K562 (cell line): ENCODE measurements around the gene ZDHHC12. TPM values are rescaled to one million over a fixed set of nuclear protein-coding genes. Genes with fewer than 3 reads are reported as not detected.

Experiments used
- NONO ChIP-seq, 2 experiments: fragments of 200-400 bp in 1 of 2; fragments of 450-650 bp in 1 of 2; formaldehyde crosslinking in 1 of 2; IDR thresholded peaks; 2 replicates each; pipeline ENCODE4 v1.6.1; 2017; ENCODE audit warnings: low read depth in 2 of 2, mild to moderate bottlenecking in 2 of 2, moderate library complexity in 2 of 2, low read length in 1 of 2
- PCBP1 ChIP-seq: fragments of 200-400 bp; formaldehyde crosslinking; IDR thresholded peaks from 2 replicates; pipeline ENCODE4 v1.6.1; 2018; ENCODE audit warnings: mild to moderate bottlenecking, low read depth, low read length; ENCODE audit not compliant: poor library complexity, severe bottlenecking
- SIN3A ChIP-seq, 2 experiments: fragments of 150-350 bp in 1 of 2; IDR thresholded peaks; 2 replicates each; pipeline ENCODE4 v1.6.1; 2011 to 2016; ENCODE audit warnings: borderline replicate concordance in 2 of 2, low read depth in 2 of 2, low read length in 2 of 2, mild to moderate bottlenecking in 2 of 2, moderate library complexity in 2 of 2; ENCODE audit not compliant: control insufficient read depth in 1 of 2
- TAF1 ChIP-seq: IDR thresholded peaks from 2 replicates; pipeline ENCODE4 v1.6.1; 2011; ENCODE audit warnings: mild to moderate bottlenecking, low read length, moderate library complexity; ENCODE audit not compliant: insufficient read depth, control insufficient read depth, severe bottlenecking; ENCODE audit errors: extremely low read depth
- YY1 ChIP-seq, 3 experiments: IDR thresholded peaks; 2 replicates each; pipeline ENCODE4 v1.6.1; 2011; ENCODE audit warnings: low read length in 2 of 3, mild to moderate bottlenecking in 2 of 3, moderate library complexity in 2 of 3, borderline replicate concordance in 1 of 3, control low read depth in 1 of 3, low read depth in 1 of 3; ENCODE audit not compliant: insufficient read depth in 3 of 3, insufficient replicate concordance in 2 of 3, control insufficient read depth in 1 of 3, insufficient read length in 1 of 3; ENCODE audit errors: extremely low read depth in 1 of 3
- polyA plus RNA-seq, 8 experiments: library from polyadenylated mRNA; depleted of rRNA in 4 of 8; stranded (reverse) in 5 of 8; unstranded in 3 of 8; fragments of >200 nt; fragmentation: Nextera tagmentation in 2 of 8; fragmentation: Illumina TruSeq in 1 of 8; extraction: Ambion mirVana in 2 of 8; extraction: Trizol in 1 of 8; gene quantifications; 2 replicates each; pipeline versions ENCODE4 v1.2.1 to v1.2.3, GENCODE V29; 2011 to 2014; ENCODE audit warnings: inconsistent platforms in 1 of 8, missing spikeins in 1 of 8
- total RNA-seq, 7 experiments: library from RNA; depleted of rRNA in 6 of 7; stranded (reverse); fragments of >200 nt in 6 of 7; fragmentation: Illumina TruSeq in 2 of 7; extraction: Trizol in 2 of 7; gene quantifications; 2 replicates each; pipeline versions ENCODE4 v1.2.1 to v1.2.3, GENCODE V29; 2011 to 2021; ENCODE audit warnings: low replicate concordance in 1 of 7
- TF ChIP-seq, protein P1 (sequence below), 2 experiments: fragments of 150-350 bp in 1 of 2; IDR thresholded peaks; 2 replicates each; pipeline ENCODE4 v1.6.1; 2012 to 2016; ENCODE audit warnings: low read depth in 2 of 2, low read length in 2 of 2, mild to moderate bottlenecking in 1 of 2, moderate library complexity in 1 of 2
- TF ChIP-seq, protein P2 (sequence below), 2 experiments: fragments of 450-650 bp; formaldehyde crosslinking in 1 of 2; IDR thresholded peaks; 2 replicates each; pipeline versions ENCODE4 v1.4.0 to v1.6.1; 2014 to 2020; ENCODE audit warnings: mild to moderate bottlenecking in 2 of 2, borderline replicate concordance in 1 of 2, low read depth in 1 of 2
- TF ChIP-seq, protein P3 (sequence below): sonication (generic); formaldehyde crosslinking; IDR thresholded peaks from 2 replicates; pipeline ENCODE4 v1.8.1; 2023; ENCODE audit warnings: mild to moderate bottlenecking, missing genetic modification reagents

Gene ZDHHC12
- total and polyA plus RNA-seq, 9 of the 15 experiments (the other 6 are each of a cell fraction or from before 2014, with no cell fraction given), result 0.21 to 38.0 (median 13.8) TPM

DNA sequence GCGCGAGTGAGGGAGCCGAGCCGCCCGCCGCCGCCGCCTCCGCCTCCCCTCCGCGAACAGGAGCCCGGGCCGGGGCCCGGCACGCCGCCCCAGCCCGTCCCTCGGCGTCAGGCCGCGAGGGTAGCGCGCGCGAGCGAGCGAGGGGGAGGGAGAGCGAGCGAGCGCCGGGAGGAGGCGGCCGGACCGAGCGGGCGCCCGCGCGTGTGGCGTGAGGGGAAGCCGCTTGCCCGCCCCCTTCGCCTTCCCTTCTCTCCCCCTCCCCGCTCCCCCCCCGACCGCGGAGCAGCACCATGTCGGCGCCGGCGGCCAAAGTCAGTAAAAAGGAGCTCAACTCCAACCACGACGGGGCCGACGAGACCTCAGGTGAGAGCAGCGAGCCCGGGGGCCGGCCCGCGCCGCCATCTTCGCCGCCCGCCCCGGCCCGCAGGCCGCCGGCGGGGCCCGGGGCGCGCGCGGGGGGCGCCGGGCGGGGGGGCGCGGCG lies 34.6 kb downstream of the ZDHHC12 start (continued):
- TF ChIP-seq, protein P1, sequence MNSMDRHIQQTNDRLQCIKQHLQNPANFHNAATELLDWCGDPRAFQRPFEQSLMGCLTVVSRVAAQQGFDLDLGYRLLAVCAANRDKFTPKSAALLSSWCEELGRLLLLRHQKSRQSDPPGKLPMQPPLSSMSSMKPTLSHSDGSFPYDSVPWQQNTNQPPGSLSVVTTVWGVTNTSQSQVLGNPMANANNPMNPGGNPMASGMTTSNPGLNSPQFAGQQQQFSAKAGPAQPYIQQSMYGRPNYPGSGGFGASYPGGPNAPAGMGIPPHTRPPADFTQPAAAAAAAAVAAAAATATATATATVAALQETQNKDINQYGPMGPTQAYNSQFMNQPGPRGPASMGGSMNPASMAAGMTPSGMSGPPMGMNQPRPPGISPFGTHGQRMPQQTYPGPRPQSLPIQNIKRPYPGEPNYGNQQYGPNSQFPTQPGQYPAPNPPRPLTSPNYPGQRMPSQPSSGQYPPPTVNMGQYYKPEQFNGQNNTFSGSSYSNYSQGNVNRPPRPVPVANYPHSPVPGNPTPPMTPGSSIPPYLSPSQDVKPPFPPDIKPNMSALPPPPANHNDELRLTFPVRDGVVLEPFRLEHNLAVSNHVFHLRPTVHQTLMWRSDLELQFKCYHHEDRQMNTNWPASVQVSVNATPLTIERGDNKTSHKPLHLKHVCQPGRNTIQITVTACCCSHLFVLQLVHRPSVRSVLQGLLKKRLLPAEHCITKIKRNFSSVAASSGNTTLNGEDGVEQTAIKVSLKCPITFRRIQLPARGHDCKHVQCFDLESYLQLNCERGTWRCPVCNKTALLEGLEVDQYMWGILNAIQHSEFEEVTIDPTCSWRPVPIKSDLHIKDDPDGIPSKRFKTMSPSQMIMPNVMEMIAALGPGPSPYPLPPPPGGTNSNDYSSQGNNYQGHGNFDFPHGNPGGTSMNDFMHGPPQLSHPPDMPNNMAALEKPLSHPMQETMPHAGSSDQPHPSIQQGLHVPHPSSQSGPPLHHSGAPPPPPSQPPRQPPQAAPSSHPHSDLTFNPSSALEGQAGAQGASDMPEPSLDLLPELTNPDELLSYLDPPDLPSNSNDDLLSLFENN (IDR thresholded peaks at IDR 0.05; ENCODE audit: low read depth in 2 of 2, low read length in 2 of 2), result 0 out of 4 replicates have a peak, but pooled peaks of 1 of the 2 experiments have one; percentile 6
- TF ChIP-seq YY1 (IDR thresholded peaks at IDR 0.05; ENCODE audit: borderline replicate concordance in 1 of 3, control insufficient read depth in 1 of 3, extremely low read depth in 1 of 3, insufficient read depth in 3 of 3, insufficient read length in 1 of 3, insufficient replicate concordance in 2 of 3, low read depth in 1 of 3, low read length in 2 of 3) (peak; percentile 27 to 70 (median 67)), PCBP1 (peak; percentile 82), TAF1 (peak; percentile 52), NONO (IDR thresholded peaks at IDR 0.05; ENCODE audit: low read depth in 2 of 2, low read length in 1 of 2) (peak in 1 of 2 experiments; percentile 77; a peak in 2 of 4 replicates), SIN3A (IDR thresholded peaks at IDR 0.05; ENCODE audit: borderline replicate concordance in 2 of 2, control insufficient read depth in 1 of 2, low read depth in 2 of 2, low read length in 2 of 2) (peak in 1 of 2 experiments; percentile 57; a peak in 1 of 4 replicates)
- TF ChIP-seq, protein P2, sequence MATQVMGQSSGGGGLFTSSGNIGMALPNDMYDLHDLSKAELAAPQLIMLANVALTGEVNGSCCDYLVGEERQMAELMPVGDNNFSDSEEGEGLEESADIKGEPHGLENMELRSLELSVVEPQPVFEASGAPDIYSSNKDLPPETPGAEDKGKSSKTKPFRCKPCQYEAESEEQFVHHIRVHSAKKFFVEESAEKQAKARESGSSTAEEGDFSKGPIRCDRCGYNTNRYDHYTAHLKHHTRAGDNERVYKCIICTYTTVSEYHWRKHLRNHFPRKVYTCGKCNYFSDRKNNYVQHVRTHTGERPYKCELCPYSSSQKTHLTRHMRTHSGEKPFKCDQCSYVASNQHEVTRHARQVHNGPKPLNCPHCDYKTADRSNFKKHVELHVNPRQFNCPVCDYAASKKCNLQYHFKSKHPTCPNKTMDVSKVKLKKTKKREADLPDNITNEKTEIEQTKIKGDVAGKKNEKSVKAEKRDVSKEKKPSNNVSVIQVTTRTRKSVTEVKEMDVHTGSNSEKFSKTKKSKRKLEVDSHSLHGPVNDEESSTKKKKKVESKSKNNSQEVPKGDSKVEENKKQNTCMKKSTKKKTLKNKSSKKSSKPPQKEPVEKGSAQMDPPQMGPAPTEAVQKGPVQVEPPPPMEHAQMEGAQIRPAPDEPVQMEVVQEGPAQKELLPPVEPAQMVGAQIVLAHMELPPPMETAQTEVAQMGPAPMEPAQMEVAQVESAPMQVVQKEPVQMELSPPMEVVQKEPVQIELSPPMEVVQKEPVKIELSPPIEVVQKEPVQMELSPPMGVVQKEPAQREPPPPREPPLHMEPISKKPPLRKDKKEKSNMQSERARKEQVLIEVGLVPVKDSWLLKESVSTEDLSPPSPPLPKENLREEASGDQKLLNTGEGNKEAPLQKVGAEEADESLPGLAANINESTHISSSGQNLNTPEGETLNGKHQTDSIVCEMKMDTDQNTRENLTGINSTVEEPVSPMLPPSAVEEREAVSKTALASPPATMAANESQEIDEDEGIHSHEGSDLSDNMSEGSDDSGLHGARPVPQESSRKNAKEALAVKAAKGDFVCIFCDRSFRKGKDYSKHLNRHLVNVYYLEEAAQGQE (IDR thresholded peaks at IDR 0.05; ENCODE audit: borderline replicate concordance), result no peak
- TF ChIP-seq, protein P2 (CRISPR knock-in tag; IDR thresholded peaks at IDR 0.05; ENCODE audit: low read depth), result peak; percentile 66; the same call in 1 of the 2 replicates
- TF ChIP-seq, protein P3, sequence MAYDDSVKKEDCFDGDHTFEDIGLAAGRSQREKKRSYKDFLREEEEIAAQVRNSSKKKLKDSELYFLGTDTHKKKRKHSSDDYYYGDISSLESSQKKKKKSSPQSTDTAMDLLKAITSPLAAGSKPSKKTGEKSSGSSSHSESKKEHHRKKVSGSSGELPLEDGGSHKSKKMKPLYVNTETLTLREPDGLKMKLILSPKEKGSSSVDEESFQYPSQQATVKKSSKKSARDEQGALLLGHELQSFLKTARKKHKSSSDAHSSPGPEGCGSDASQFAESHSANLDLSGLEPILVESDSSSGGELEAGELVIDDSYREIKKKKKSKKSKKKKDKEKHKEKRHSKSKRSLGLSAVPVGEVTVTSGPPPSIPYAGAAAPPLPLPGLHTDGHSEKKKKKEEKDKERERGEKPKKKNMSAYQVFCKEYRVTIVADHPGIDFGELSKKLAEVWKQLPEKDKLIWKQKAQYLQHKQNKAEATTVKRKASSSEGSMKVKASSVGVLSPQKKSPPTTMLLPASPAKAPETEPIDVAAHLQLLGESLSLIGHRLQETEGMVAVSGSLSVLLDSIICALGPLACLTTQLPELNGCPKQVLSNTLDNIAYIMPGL (CRISPR knock-in tag), result 0 out of 2 replicates have a peak, but pooled peaks have one; percentile 1
